HUDEP-2 (cell line): ENCODE results near the gene ALG12.

ENCODE experiments used
- DNase-seq, 76 experiments: peaks; one replicate each; lab custom pipeline; 2025; ENCODE audit not compliant: unreplicated experiment in 76 of 76; lab: John Stamatoyannopoulos, UW

Gene ALG12

GRCh38 chr22:49958366-49958921, 40.2 kb upstream of the ALG12 start:
- no peak for DNase-seq

- DNase-seq: no peak
These were observed 39.7 kb upstream of the ALG12 start for GRCh38 chr22:49957826-49958365.

GRCh38 chr22:49956914-49957825, 38.9 kb upstream of the ALG12 start:
- DNase-seq: no peak

- DNase-seq: no peak
These were observed 38.2 kb upstream of the ALG12 start for GRCh38 chr22:49956418-49956770.

GRCh38 chr22:49955581-49956417, 37.6 kb upstream of the ALG12 start:
- no peak for DNase-seq

GRCh38 chr22:49954991-49955580, 36.8 kb upstream of the ALG12 start:
- DNase-seq: no peak

GRCh38 chr22:49954354-49954753, 36.1 kb upstream of the ALG12 start:
- no peak for DNase-seq

GRCh38 chr22:49953680-49954344, 35.6 kb upstream of the ALG12 start:
- DNase-seq: no peak

- no peak for DNase-seq
These were observed 34.9 kb upstream of the ALG12 start for GRCh38 chr22:49953027-49953679.

- no peak for DNase-seq
These were observed 34.0 kb upstream of the ALG12 start for GRCh38 chr22:49951986-49952896.

GRCh38 chr22:49951678-49951985, 33.4 kb upstream of the ALG12 start:
- DNase-seq: no peak

- DNase-seq: no peak
These were observed 32.9 kb upstream of the ALG12 start for GRCh38 chr22:49951000-49951677.

GRCh38 chr22:49950396-49950994, 32.3 kb upstream of the ALG12 start:
- no peak for DNase-seq

GRCh38 chr22:49949914-49950292, 31.7 kb upstream of the ALG12 start:
- DNase-seq: no peak

- peak in 63 of 76 experiments; percentile 16 to 72 (median 46) for DNase-seq
These were observed 31.0 kb upstream of the ALG12 start for GRCh38 chr22:49948958-49949913.

- peak in 19 of 76 experiments; percentile 4 to 47 (median 16) for DNase-seq
These were observed 30.1 kb upstream of the ALG12 start for GRCh38 chr22:49948116-49948957.
